ELF-1 (cell line): ENCODE data around the gene ADTRP.

Experiments used
- DNase-seq: peaks from one replicate; pipeline ENCODE4 v3.0.0-alpha.2; 2016; ENCODE audit warnings: low read depth, low spot score

The ADTRP gene

GRCh38 chr6:11755725-11756124, 22.9 kb downstream of the ADTRP start:
- no peak for DNase-seq

GRCh38 chr6:11754625-11755271, 23.9 kb downstream of the ADTRP start:
- no peak for DNase-seq

- DNase-seq: no peak
These were observed 24.8 kb downstream of the ADTRP start for GRCh38 chr6:11753798-11754197.

- no peak for DNase-seq
These were observed 26.2 kb downstream of the ADTRP start for GRCh38 chr6:11752360-11752759.

GRCh38 chr6:11750682-11751081, 27.9 kb downstream of the ADTRP start:
- no peak for DNase-seq

- no peak for DNase-seq
These were observed 29.9 kb downstream of the ADTRP start for GRCh38 chr6:11748591-11749210.

- DNase-seq: no peak
These were observed 31.6 kb downstream of the ADTRP start for GRCh38 chr6:11747021-11747420.

GRCh38 chr6:11744753-11745152, 33.9 kb downstream of the ADTRP start:
- DNase-seq: no peak

GRCh38 chr6:11744101-11744500, 34.5 kb downstream of the ADTRP start:
- no peak for DNase-seq

GRCh38 chr6:11740875-11741274, 37.7 kb downstream of the ADTRP start:
- DNase-seq: no peak

- no peak for DNase-seq
These were observed 39.8 kb downstream of the ADTRP start for GRCh38 chr6:11738661-11739375.

- no peak for DNase-seq
These were observed 40.4 kb downstream of the ADTRP start for GRCh38 chr6:11738234-11738633.

- DNase-seq: no peak
These were observed 42.0 kb downstream of the ADTRP start for GRCh38 chr6:11736601-11737000.

- DNase-seq: no peak
These were observed 43.6 kb downstream of the ADTRP start for GRCh38 chr6:11734861-11735613.

- no peak for DNase-seq
These were observed 46.5 kb downstream of the ADTRP start for GRCh38 chr6:11732036-11732631.

- DNase-seq: no peak
These were observed 47.2 kb downstream of the ADTRP start for GRCh38 chr6:11731423-11731822.

GRCh38 chr6:11730641-11731040, 48.0 kb downstream of the ADTRP start:
- DNase-seq: no peak

GRCh38 chr6:11729076-11729475, 49.5 kb downstream of the ADTRP start:
- no peak for DNase-seq

GRCh38 chr6:11727998-11728961, 50.3 kb downstream of the ADTRP start:
- no peak for DNase-seq

- no peak for DNase-seq
These were observed 51.1 kb downstream of the ADTRP start for GRCh38 chr6:11727346-11727997.
